NCI-H2107 (cell line): Measurements from ENCODE around the gene PWWP2B.
"Not testable (repeated sequence)": the region's sequence is repeated elsewhere in the genome, so short reads cannot be mapped to it uniquely, and the experiment has no call there.

Source experiments
- DNase-seq: peaks from one replicate; lab custom pipeline; 2025; lab: John Stamatoyannopoulos, UW

The PWWP2B gene

DNA sequence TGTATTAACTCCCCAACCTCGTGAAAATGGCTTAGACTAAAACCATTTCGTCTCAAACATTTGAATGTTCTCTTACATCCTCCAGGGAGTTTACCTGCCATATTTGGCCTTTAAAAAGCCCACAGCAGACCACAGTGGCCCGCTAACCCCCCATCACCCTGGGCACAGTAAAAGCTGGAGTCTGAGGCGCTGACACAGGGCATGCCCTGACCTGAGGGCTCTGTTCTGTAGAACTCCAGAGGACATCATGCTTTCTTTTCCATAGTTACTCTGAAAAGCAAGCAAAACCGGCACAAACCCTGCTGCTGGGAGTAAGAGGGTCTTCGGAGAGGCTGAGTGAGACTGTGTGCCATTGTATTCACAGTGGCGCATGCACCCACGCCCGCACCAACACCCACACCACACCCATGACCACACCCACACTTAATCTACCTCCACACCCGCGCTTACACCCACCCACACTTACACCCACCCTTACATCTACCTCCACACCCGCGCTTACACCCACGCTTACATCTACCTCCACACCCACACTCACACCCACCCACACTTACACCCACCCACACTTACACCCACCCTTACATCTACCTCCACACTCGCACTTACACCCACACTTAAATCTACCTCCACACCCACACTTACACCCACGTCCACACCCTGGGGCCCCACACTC lies 32.9 kb upstream of the PWWP2B start:
- no peak for DNase-seq

DNA sequence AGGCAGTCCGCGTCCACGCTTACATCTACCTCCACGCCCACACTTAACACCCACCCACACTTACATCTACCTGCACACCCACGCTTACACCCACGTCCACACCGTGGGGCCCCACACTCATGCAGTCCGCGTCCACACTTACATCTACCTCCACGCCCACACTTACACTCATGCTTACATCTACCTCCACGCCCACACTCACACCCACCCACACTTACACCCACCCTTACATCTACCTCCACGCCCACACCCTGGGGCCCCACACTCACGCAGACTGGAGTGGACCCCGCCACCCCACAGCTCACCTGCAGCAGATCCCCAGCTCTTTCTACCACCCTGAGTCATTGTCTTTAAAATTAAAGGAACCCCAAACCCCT lies 32.4 kb upstream of the PWWP2B start:
- DNase-seq, result no peak

DNA sequence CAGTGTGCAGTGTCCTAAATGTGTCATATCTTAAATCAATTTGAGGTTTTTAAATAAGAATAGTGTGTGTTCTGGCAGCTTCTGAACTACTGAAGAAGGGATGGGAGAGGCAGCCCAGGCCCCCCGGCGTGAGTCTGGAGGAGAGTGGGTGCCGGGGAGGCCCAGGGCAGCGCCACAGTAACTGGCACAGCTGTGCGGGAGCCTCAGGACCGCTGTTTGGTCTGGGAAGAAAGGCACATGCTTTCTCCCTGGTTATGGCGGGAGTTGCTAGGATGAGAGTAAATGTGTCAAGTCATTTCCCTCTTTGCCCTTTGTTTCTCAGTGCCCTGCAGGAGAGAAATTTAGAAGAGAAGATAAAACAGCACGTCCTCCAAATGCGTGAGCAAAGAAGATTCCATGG lies 31.9 kb upstream of the PWWP2B start:
- DNase-seq, result no peak

DNA sequence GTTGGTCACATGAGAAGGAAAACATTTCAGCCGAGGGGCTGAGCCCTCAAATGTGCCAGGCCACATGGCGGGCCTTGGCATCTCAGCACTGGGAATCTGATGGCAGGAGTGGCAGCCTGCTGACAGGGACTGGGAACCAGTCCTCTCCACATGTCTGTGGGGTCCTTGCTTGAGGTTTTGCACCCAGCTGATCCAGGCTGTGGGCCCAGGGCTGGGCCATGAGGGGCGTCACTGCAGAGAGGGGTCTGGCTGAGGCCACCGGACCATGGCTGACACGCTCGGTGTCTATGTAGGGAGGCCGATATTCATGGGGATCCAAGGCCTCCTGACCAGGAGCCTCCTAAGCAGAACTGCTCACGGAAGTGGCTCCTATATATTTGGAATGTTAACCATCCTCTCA lies 31.0 kb upstream of the PWWP2B start:
- DNase-seq, result no peak

DNA sequence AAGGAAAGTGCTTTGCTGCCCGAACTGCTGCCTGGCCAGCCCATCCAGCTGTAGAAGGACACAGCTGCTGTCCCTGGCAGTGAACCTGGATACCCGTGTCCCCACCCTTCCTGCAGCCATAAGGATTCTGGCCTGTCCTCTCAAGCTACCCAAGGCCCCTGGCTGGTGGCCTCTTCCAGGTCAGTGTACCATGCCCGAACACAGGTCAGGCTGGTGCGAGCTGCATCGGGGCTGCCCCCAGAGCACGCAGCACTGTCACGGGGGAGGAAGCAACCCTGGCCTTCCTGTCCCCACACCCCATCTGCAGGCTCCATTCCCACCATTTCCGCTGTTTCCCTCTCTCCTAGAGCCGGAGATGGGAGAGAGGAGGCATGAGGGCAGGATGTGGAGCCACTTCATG lies 30.5 kb upstream of the PWWP2B start:
- no peak for DNase-seq

DNA sequence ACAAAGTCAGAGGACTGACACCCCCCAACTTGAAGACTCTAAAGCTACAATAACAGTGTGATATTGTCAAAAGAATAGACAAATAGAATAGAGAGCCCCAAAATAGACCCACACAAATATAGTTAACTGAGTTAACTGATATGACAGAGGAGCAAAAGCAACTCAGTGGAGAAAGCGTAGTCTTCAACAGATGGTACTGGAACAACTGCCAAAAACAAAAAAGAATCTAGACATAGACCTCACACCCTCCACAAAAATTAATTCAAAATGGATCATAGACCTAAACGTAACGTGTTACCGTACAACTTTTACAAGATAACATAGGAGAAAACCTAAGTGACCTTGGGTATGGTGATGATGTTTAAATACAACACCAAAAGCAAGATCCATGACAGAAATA lies 28.6 kb upstream of the PWWP2B start:
- DNase-seq, result no peak

DNA sequence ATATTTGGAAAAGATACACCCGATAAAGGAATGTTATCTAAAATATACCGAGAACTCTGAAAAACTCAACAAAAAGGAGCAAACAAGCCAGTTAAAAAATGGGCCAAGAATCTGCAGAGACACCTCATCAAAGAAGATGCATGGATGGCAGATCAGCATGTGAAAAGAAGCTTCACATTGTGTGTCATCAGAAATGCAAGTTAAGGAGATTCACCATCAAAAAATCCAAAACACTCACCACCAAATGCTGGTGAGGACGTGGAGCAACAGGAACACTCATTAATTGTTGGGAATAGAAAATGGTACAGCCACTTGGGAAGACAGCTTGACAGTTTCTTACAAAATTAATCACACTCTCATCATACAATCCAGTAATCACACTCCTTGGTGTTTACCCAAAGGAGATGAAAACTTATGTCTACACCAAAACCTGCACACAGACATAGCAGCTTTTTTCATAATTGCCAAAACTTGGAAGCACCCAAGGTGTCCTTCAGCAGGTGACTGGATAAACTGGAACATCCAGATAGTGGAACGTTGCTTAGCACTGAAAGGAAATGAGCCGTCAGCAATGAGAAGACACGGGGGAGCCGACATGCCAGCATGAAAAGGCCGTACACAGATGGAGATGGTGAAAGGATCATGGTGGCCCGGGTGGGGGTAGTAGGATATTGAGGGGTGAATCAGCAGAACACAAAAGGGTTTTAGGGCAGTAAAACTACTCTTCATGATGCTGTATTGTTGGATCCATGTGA lies 27.9 kb upstream of the PWWP2B start:
- DNase-seq, result no peak

DNA sequence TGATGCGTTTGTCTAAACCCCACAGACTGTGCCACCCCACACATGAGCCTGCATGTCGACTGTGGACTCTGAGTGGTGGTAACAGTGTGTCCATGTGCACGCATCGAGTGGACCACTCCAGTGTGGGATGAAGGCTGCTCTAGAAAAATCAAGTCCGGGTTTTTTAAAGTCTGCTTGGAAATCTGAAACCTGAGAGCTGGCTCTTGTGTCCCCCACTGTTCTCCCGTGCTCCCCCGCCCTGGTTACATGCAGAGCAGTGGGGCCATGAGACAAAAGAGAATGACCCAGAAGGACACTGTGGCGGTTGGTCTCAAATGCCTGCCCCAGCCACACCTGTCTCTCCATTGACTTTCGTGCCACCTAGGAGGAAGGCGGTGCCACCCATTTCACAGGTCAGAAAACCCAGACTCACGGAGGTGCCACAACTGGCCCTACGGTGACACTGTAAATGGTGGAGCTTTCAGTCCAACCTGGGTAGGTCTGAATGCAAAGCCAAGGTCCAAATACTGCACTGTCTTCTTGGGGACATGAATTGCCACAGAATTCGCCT lies 27.3 kb upstream of the PWWP2B start:
- no peak for DNase-seq

DNA sequence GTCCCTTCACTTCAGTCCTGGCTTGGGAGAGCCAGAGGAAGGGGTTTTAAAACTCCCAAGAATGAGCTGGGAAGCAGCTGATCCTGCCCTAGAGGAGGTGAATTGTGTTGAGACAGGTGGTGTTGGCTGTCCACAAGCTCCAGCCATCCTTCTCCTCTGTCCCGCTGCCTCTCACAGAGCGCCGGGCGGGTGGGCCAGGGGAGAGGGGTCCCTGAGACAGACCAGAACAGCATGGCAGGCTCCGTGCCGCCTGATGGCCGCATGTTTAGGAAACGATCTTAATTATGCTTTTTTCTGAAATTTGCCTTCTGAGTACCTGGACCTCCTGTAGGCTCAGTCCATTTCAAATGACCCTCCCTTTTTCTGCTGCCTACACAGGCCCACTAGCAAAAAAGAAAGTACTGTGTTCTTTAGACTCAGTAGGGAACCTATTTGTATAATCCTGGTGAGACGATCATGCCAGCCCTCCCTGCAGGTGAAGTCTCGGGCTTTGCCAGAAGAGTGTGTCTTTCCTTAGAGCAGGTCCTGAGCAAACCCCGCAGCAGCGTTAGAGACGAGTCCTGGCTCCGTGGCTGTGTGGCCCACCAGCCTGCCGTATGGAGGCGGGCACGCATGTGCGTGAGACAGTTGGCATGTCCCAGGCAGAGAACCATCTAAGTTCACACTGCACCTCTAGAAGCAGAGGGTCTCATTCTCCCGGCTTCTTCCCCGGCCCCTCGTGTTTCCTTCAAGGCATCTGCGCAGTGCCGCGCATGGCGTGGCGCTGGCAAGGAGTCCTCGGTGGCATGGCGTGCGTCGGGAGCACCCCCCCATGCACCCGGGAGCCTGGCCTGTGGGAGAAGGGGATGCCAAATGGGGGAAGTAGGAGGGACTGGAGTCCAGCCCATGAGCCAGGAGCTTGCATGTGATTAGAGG lies 26.3 kb upstream of the PWWP2B start:
- DNase-seq, result no peak

DNA sequence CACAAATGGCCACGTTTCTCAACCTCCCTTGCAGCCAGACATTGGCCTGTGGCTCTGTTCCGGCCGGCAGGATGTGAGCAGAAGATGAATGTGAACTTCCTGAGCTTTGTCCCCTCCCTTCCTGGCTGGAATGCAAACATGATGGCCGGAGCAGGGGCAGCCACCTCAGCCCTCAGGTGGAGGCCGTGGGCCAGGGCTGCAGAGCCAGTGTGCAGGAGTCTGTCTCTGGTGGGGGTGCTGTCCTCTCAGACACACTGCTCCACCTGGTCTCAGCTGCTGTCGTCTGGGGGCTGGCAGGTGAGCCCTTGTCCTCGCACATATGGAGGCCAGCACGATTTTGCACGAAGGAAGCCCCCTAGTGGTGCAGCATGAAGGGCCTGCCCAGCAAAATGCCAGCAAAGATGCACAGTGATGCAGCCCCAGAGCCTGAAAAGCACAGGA lies 25.3 kb upstream of the PWWP2B start:
- DNase-seq, result no peak

DNA sequence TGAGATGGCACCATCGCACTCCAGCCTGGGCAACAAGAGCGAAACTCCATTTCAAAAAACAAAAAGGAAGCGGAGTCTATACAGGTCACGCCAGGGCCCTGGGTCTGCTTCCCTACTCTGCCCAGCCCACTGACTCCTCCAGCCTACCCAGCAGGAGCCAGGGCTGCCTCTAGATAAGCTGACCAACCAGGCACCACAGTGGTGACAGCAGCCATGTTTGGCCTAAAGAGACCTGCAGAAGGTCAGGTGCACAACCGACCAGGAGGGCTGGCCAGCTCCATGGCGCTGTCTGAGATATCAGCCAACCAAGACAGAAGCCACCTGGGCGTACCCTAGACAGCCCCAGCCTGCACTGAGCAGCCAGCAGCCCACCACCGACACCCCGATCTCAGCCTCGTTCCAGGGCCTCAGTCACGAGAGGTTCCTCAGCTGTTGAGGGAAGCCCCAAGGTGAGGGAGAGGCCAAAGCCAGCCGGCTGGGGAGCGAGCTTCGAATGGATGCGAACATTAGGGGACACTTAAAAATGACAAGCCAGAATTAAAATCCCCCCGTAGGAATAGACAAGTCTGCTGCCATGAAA lies 24.4 kb upstream of the PWWP2B start:
- no peak for DNase-seq

DNA sequence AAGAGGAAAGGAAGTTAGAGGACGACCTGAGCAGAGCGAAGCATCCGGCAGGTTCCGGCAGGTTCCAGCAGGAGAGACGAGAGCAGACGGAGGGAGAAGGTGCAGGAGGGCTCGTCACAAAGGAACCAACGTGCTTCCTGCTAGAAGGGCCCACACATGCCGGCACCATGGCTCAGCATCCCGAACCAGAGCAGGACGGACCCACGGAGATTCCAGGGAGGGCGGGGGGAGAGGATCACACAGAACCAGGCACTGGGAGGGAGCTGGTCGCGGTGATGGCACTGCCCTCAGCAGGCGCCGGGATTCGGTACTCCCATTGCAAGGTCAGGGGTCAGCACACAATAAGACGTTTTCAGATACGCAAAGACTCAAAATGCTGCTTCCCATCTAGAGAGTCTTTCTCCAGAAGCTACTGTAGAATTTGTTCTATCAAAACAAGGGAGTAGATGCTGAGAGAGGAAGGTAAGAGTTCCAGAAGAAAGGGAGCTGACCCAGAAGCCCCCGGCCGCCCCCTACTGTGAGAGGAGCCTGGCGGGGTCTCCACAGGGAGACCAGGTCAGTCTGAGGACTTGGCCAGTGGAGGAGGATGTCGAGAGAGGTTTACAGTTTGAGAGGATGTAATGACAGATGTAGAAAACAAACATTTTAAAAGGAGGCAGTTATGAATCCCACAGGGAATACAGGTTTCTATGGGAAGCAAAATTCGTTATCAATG lies 23.6 kb upstream of the PWWP2B start:
- DNase-seq, result no peak

DNA sequence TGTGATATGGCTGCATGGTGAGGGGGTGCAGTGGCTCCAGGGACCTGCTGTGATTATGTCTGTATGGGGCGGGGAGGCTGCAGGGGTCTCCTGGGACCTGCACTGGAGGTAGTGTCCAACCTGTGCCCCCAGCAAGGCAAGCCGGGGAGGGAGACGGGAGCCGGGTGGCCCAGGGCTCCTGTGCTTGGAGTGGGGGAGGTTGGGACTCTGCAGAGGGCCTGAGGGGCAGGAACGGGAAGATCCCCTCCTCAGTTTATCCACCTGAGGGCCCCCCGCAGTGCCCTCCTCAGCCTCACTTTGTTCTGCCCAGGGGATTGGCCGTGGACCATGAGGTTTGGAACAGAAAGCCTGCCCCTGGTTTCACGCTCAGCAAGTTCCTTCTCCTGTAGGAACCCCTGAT lies 22.8 kb upstream of the PWWP2B start:
- no peak for DNase-seq

DNA sequence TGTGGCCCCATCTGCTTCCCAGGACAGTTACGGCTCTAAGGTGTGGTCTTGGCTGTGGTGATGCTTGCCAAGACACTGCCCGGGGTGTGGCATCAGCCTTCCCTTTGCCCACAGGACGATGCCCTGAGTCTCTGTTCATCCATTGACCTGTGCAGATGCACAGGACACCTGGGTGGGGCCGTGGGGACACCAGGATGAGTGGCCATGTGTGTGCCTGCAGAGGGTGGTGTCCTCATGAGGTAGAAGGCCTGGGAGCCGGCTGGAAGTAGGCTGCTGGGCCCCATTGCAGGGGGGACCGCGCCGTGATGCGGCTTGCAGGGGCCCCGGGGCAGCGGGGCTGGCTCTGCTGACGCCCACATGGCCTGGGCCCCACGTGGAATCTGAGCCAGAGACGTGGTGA lies 22.4 kb upstream of the PWWP2B start:
- DNase-seq, result no peak

DNA sequence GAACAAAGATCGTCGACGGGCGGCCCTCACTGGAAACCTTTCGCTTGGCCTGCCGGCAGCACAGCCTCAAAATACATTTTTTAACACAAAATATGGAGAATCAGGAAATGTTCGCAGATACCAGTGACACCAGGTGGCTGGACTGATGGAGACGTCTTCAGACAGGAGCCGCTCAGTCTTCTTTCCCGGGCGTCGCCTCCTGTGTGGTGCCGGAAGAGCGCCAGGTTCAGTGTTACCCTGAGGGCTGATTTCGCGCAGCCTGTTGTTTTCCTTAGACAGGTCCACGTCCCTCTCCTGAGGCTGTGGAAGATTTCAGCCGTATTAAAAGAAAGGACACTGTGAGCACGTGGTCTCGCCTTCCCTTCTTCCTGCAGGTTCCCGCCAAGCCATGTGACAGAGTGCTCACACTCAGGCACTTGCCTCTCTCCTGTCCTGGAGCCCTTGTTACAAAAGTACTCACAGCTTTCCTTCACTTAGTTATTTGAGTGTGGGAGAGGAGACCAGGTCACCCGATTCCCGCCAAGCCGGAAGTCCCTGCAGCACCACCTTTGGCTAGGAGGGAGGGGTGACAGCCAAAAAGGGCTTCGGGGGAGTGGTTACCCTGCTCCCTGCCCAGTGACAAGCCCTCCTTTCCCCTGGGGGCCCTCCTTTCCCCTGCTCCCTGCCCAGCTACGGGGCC lies 21.7 kb upstream of the PWWP2B start:
- DNase-seq, result no peak

DNA sequence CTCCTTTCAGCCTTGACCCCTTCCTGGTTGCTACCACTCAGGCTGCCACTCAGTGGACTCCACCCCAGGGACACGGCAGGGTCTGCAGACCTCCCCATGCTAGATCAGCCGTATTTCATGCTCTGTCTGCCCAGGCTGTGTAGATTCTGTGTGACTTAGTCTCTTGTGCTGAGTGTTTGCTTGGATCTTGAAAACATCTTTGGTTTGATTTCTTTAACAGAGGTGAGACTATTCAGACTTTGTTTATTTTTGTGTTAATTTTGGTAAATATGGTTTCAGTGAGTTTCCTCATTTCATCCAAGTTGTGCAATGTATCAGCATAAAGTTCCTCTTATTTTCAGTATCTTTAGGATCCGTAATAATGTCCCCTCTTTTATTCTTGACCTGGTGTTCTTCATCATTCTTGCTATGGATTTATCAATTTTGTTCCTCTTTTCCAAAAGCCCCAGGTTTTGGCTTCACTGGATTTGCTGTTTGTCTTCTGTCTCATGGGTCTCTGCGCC lies 21.2 kb upstream of the PWWP2B start:
- no peak for DNase-seq

DNA sequence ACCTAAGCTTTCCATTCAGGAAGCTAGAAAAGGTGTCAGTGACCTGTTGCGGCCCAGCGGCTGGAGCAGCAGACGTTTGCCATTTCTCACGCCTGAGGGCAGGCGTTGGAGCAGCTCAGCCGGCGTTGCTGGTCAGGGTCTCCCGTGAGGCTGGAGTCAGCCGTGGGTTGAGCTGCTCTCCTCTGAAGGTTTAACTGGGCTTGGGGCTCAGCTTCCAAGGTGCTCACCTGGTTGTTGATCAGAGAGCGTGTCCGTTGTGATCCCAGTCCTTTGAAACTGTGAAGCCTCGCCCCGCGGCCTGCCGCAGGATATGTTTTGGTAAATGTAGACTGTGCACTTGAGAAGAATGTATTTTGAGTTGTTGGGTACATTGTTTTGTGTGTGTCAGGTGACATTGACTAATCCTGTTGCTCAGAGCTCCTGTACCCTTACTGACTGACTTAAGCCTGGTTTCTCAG lies 20.6 kb upstream of the PWWP2B start:
- no peak for DNase-seq

DNA sequence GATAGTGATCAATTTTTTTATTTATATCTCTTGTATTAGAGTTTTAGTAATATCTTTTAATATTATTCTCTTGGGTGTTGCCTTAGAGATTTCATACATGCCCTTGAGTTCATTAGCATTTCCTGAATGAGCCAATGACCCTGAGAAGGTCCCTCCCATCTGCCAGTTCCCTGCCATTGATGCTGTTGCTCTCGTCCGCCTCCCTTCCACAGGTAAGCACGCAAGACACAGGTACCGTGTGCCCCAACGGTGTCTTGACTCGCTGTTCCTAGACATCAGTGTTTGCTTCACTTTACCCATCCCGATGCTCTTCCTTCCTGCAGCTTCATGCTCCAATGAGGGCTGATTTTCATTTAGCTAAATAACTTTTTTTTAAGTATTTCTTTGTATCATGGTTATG lies 19.7 kb upstream of the PWWP2B start:
- DNase-seq, result no peak

DNA sequence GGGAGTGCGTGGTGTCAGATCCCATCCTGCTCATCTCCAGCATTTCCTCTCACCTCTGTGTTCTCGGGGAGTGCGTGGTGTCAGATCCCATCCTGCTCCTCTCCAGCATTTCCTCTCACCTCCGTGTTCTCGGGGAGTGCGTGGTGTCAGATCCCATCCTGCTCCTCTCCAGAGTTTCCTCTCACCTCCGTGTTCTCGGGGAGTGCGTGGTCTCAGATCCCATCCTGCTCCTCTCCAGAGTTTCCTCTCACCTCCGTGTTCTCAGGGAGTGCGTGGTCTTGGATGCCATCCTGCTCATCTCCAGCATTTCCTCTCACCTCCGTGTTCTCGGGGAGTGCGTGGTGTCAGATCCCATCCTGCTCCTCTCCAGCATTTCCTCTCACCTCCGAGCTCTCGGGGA lies 18.0 kb upstream of the PWWP2B start:
- DNase-seq, result not testable (repeated sequence)

DNA sequence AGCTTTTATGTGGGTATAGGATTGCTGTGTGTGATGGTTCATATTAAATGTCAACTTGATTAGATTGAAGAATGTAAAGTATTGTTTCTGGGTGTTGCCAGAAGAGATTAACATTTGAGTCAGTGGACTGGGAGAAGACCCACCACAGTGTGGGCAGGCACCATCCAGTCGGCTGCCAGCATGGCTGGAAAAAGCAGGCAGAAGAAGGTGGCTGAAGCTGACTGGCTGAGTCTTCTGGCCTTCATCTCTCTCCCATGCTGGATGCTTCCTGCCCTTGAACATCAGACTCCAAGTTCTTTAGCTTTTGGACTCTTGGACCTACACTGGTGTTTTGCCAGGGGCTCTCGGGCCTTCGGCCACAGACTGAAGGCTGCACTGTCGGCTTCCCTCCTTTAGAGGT lies 16.0 kb upstream of the PWWP2B start:
- DNase-seq, result not testable (repeated sequence)

DNA sequence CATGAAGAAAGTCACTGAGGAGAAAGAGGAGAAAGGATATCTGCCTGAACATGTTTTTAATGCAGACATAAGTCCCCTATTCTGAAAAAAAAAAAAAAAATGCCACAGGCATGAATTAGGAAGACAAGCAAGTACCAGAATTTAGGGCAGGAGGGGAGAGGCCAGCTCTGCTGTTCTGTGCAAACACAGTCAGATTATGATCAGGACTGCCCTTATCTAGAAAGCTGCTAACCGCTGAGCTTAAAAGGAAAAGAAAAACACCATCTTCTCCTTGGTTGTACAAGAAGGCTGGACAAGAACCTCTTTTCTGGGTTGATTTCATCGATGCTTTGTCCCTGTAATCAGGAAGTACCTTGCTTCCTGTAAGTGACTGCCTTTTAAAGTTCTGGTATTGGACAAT lies 15.3 kb upstream of the PWWP2B start:
- DNase-seq, result no peak
